Cardiac septum (tissue), 1 donor: Measurements from ENCODE around the gene XRRA1. TPM values are rescaled to one million over a fixed set of nuclear protein-coding genes. Genes with fewer than 3 reads are reported as not detected.

Experiments
- total RNA-seq: library from RNA; stranded (reverse); fragmentation: NEBNext Ultra II Directional; extraction: Animal tissue kit (Norgen Biotek cat#: 25700); gene quantifications from one replicate; pipeline ENCODE4 v1.2.1, GENCODE V29; 2021
- donor health status: DM: no; HTN: no; CAD: no.

Gene XRRA1
- total RNA-seq, 1 donor from 2014 or later, result 5.2 TPM

Other genes starting within 250 kb of the XRRA1 start
- gene CHRDL2, start 217.7 kb downstream of the XRRA1 start, total RNA-seq, result 4.9 TPM
- 11.1 TPM for gene RNF169, start 200.2 kb downstream of the XRRA1 start, total RNA-seq
- 86.9 TPM for gene SPCS2, start 175 bp upstream of the XRRA1 start, total RNA-seq
- 9.3 TPM for gene NEU3, start 39.8 kb upstream of the XRRA1 start, total RNA-seq
- not detected for gene OR2AT4, start 147.8 kb upstream of the XRRA1 start, total RNA-seq
- gene SLCO2B1, start 202.0 kb upstream of the XRRA1 start, total RNA-seq, result 14.3 TPM